SK-N-SH (cell line): ENCODE measurements around the gene PIK3CA. TPM values are rescaled to one million over a fixed set of nuclear protein-coding genes. Genes with fewer than 3 reads are reported as not detected.

Experiments used
- CTCF ChIA-PET: fragments of 300-600, 350-600 bp; formaldehyde crosslinking; extraction: SDS; loops from one replicate; lab custom pipeline; 2021; lab: Yijun Ruan, JAX
- POLR2A ChIA-PET: fragments of 350-600 bp; sonication (Branson Sonifier 250); formaldehyde crosslinking; extraction: SDS; loops from one replicate; lab custom pipeline; 2020; ENCODE audit warnings: antibody characterized with exemption, inconsistent platforms; lab: Yijun Ruan, JAX
- DNase-seq: peaks from one replicate; pipeline ENCODE4 v3.0.0; 2012
- H2AFZ ChIP-seq: fragments of 200-600 bp; sonication (generic); 2 replicates; pipeline ENCODE4 v1.8.1; 2016; ENCODE audit warnings: antibody characterized with exemption, mild to moderate bottlenecking, low read depth
- H3F3A ChIP-seq: fragments of 200-600 bp; sonication (generic); replicated peaks from 2 replicates; pipeline ENCODE3; 2016; ENCODE audit warnings: antibody characterized with exemption, mild to moderate bottlenecking; ENCODE audit not compliant: insufficient read depth
- H3K27ac ChIP-seq, 2 experiments: fragments of 200-500 bp in 1 of 2; fragments of 200-600 bp in 1 of 2; sonication (Bioruptor generic) in 1 of 2; sonication (generic), shearing (Covaris generic) in 1 of 2; 2 replicates each; pipeline versions ENCODE4 v1.5.1 to v1.6.1; 2014 to 2016; ENCODE audit warnings: low read depth in 2 of 2, inconsistent platforms in 1 of 2, low read length in 1 of 2, mild to moderate bottlenecking in 1 of 2, mixed read lengths in 1 of 2
- H3K27me3 ChIP-seq: fragments of 200-600 bp; sonication (generic), shearing (Covaris generic); 2 replicates; pipeline ENCODE4 v1.6.1; 2016; ENCODE audit warnings: mixed run types; ENCODE audit not compliant: insufficient read depth
- H3K36me3 ChIP-seq, 2 experiments: fragments of 200-500 bp in 1 of 2; fragments of 200-600 bp in 1 of 2; sonication (Bioruptor generic) in 1 of 2; sonication (generic) in 1 of 2; replicated peaks in 1 of 2; 2 replicates each; pipeline versions ENCODE3 to v1.5.1; 2014 to 2016; ENCODE audit warnings: low read length in 1 of 2, mild to moderate bottlenecking in 1 of 2; ENCODE audit not compliant: insufficient read depth in 2 of 2, control insufficient read depth in 1 of 2
- H3K4me1 ChIP-seq, 2 experiments: fragments of 200-500 bp in 1 of 2; fragments of 200-600 bp in 1 of 2; sonication (Bioruptor generic) in 1 of 2; sonication (generic), shearing (Covaris generic) in 1 of 2; 2 replicates each; pipeline versions ENCODE4 v1.5.1 to v1.6.1; 2014 to 2016; ENCODE audit warnings: low read depth in 1 of 2, low read length in 1 of 2, mixed run types in 1 of 2; ENCODE audit not compliant: insufficient read depth in 2 of 2, control insufficient read depth in 1 of 2
- H3K4me2 ChIP-seq: fragments of 200-600 bp; sonication (generic), shearing (Covaris generic); 2 replicates; pipeline ENCODE4 v1.6.1; 2017; ENCODE audit warnings: mixed run types
- H3K4me3 ChIP-seq, 2 experiments: fragments of 200-500 bp in 1 of 2; fragments of 200-600 bp in 1 of 2; sonication (Bioruptor generic) in 1 of 2; sonication (generic), shearing (Covaris generic) in 1 of 2; 2 replicates each; pipeline versions ENCODE4 v1.5.1 to v1.8.1; 2014 to 2016; ENCODE audit warnings: low read depth in 2 of 2, inconsistent platforms in 1 of 2, low read length in 1 of 2, mild to moderate bottlenecking in 1 of 2, mixed read lengths in 1 of 2, moderate library complexity in 1 of 2
- H3K79me2 ChIP-seq: fragments of 200-600 bp; sonication (generic); 2 replicates; pipeline ENCODE4 v1.8.1; 2017; ENCODE audit warnings: mild to moderate bottlenecking; ENCODE audit not compliant: insufficient read depth
- H3K9ac ChIP-seq: fragments of 200-600 bp; sonication (generic); 2 replicates; pipeline ENCODE4 v1.6.1; 2017; ENCODE audit warnings: mixed run types
- H3K9me2 ChIP-seq: fragments of 200-600 bp; sonication (generic); 2 replicates; pipeline ENCODE4 v1.6.1; 2017; ENCODE audit warnings: mixed run types
- H3K9me3 ChIP-seq: fragments of 200-600 bp; sonication (generic); 2 replicates; pipeline ENCODE4 v1.6.1; 2017; ENCODE audit warnings: mixed run types, mild to moderate bottlenecking, moderate library complexity
- H4K20me1 ChIP-seq: fragments of 200-600 bp; sonication (generic); 2 replicates; pipeline ENCODE4 v1.6.1; 2017; ENCODE audit warnings: mild to moderate bottlenecking, mixed run types; ENCODE audit not compliant: insufficient read depth
- CHD2 ChIP-seq: fragments of 150-350 bp; IDR thresholded peaks from 2 replicates; pipeline ENCODE4 v1.6.1; 2018; ENCODE audit warnings: low read length; ENCODE audit not compliant: partially characterized antibody
- ELF1 ChIP-seq: IDR thresholded peaks from 2 replicates; pipeline ENCODE4 v1.4.0; 2012
- IRF3 ChIP-seq: fragments of 150-350 bp; IDR thresholded peaks from 2 replicates; pipeline ENCODE4 v1.6.1; 2016; ENCODE audit warnings: mild to moderate bottlenecking, low read depth, low read length
- MXI1 ChIP-seq: IDR thresholded peaks from 2 replicates; pipeline ENCODE4 v1.6.1; 2012; ENCODE audit warnings: mild to moderate bottlenecking, low read depth, low read length, improper control_type of control experiment
- POLR2AphosphoS5 ChIP-seq: IDR thresholded peaks from 2 replicates; pipeline ENCODE4 v1.6.1; 2012; ENCODE audit warnings: low read depth, low read length
- REST ChIP-seq: IDR thresholded peaks from 2 replicates; pipeline ENCODE4 v1.6.1; 2012; ENCODE audit warnings: mild to moderate bottlenecking, low read depth, low read length, moderate library complexity
- RFX5 ChIP-seq: IDR thresholded peaks from 2 replicates; pipeline ENCODE4 v1.6.1; 2012; ENCODE audit warnings: mild to moderate bottlenecking, improper control_type of control experiment, low read length
- SIN3A ChIP-seq: IDR thresholded peaks from 2 replicates; pipeline ENCODE4 v1.6.1; 2012; ENCODE audit warnings: low read depth, mild to moderate bottlenecking, low read length, moderate library complexity, borderline replicate concordance
- SMC3 ChIP-seq: IDR thresholded peaks from 2 replicates; pipeline ENCODE4 v1.6.1; 2012; ENCODE audit warnings: low read depth, low read length, improper control_type of control experiment
- YY1 ChIP-seq: IDR thresholded peaks from 2 replicates; pipeline ENCODE4 v1.4.0; 2012; ENCODE audit warnings: low read depth, mild to moderate bottlenecking
- WGBS: methylation state at CpG from one replicate; pipeline ENCODE4 v1.1.6; 2017; ENCODE audit warnings: low lambda C conversion rate; 5-methylcytosine and 5-hydroxymethylcytosine counted together
- polyA plus RNA-seq, 3 experiments: library from polyadenylated mRNA; depleted of rRNA; stranded (reverse); fragments of >200 nt; gene quantifications; 2 replicates each; pipeline ENCODE4 v1.2.3, GENCODE V29; 2012
- TF ChIP-seq, protein P1 (sequence below): IDR thresholded peaks from 2 replicates; pipeline ENCODE4 v1.4.0; 2012; ENCODE audit warnings: low read depth
- TF ChIP-seq, protein P2 (sequence below): IDR thresholded peaks from 2 replicates; pipeline ENCODE4 v1.4.0; 2012; ENCODE audit warnings: low read depth, borderline replicate concordance

PIK3CA gene
- polyA plus RNA-seq, 1 of the 3 experiments (the other 2 are of a cell fraction) = 3.2 TPM

GRCh38 chr3:179260949-179261765 is 113.0 kb downstream of the PIK3CA start:
- H3K9ac ChIP-seq = peak overlapping the region; percentile 64
- peak overlapping the region; percentile 93 for H2AFZ ChIP-seq
- ChIA-PET CTCF (interaction anchor here (0.8 to 1.2 kb wide), 2 partner anchors 60 to 114 kb away, joined by 3 to 4 read pairs; no protein-coding TSS in a partner anchor), POLR2A (no interaction called here)
- no peaks in the 10 kb centered on the region for H3K9me2 ChIP-seq
- H3K4me2 ChIP-seq = peak overlapping the region; percentile 76
- WGBS = 36% methylated on average over 36 of the region's 71 CpGs
- no peaks in the 10 kb centered on the region for H3K36me3 ChIP-seq
- no peaks in the 10 kb centered on the region for H3K79me2 ChIP-seq
- H3K4me1 ChIP-seq = no peaks in the 10 kb centered on the region; a peak in 2 of 4 replicates
- TF ChIP-seq IRF3 (no peak), SIN3A (no peak; the same call in 1 of the 2 replicates), REST (no peak), ELF1 (peak; percentile 39; the same call in 1 of the 2 replicates), MXI1 (no peak), RFX5 (no peak), YY1 (no peak; the same call in 1 of the 2 replicates), SMC3 (no peak), POLR2AphosphoS5 (no peak), CHD2 (peak; percentile 57)
- TF ChIP-seq, protein P1, sequence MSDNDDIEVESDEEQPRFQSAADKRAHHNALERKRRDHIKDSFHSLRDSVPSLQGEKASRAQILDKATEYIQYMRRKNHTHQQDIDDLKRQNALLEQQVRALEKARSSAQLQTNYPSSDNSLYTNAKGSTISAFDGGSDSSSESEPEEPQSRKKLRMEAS = peak; percentile 10
- TF ChIP-seq, protein P2, sequence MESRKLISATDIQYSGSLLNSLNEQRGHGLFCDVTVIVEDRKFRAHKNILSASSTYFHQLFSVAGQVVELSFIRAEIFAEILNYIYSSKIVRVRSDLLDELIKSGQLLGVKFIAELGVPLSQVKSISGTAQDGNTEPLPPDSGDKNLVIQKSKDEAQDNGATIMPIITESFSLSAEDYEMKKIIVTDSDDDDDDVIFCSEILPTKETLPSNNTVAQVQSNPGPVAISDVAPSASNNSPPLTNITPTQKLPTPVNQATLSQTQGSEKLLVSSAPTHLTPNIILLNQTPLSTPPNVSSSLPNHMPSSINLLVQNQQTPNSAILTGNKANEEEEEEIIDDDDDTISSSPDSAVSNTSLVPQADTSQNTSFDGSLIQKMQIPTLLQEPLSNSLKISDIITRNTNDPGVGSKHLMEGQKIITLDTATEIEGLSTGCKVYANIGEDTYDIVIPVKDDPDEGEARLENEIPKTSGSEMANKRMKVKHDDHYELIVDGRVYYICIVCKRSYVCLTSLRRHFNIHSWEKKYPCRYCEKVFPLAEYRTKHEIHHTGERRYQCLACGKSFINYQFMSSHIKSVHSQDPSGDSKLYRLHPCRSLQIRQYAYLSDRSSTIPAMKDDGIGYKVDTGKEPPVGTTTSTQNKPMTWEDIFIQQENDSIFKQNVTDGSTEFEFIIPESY = no peak
- H3K9me3 ChIP-seq = no peaks in the 10 kb centered on the region
- H3K27ac ChIP-seq = peak overlapping the region in 1 of 2 experiments; percentile 16; a peak in 2 of 4 replicates
- no peaks in the 10 kb centered on the region for H4K20me1 ChIP-seq
- DNase-seq = peak; percentile 95
- H3K4me3 ChIP-seq = peak overlapping the region; percentile 62 to 64
- no peaks in the 10 kb centered on the region for H3F3A ChIP-seq
- no peaks in the 10 kb centered on the region for H3K27me3 ChIP-seq
